Measurements from ENCODE around the gene PAX7. TPM values are rescaled to one million over a fixed set of nuclear protein-coding genes. Genes with fewer than 3 reads are reported as not detected.

PAX7 gene
- polyA plus RNA-seq, 1 donor from 2014 or later: not detected

- Histone ChIP-seq H3K79me2 (replicated peaks; ENCODE audit: insufficient read depth, low read length) (no peaks in the 10 kb centered on the region), H3K27me3 (ENCODE audit: insufficient read depth, low read depth, low read length) (peaks cover 55% of the 10 kb centered on the region), H4K20me1 (ENCODE audit: insufficient read depth) (no peaks in the 10 kb centered on the region), H2AFZ (ENCODE audit: low read depth, low read length) (no peak overlapping the region), H3K9ac (ENCODE audit: low read length) (no peak overlapping the region), H3K36me3 (ENCODE audit: insufficient read depth, low read length) (no peaks in the 10 kb centered on the region), H3K4me3 (ENCODE audit: low read length) (no peak overlapping the region), H3F3A (ENCODE audit: insufficient read depth, low read length, poor library complexity, severe bottlenecking) (no peaks in the 10 kb centered on the region), H3K9me3 (ENCODE audit: low read length) (no peaks in the 10 kb centered on the region), H3K9me2 (ENCODE audit: insufficient read depth, low read length) (no peaks in the 10 kb centered on the region), H3K4me2 (ENCODE audit: low read length) (no peak overlapping the region), H3K27ac (ENCODE audit: low read length) (no peak overlapping the region)
- TF ChIP-seq RAD21 (conservative IDR thresholded peaks at IDR 0.05) (no peak), MXI1 (conservative IDR thresholded peaks at IDR 0.05; ENCODE audit: poor library complexity, severe bottlenecking) (no peak), EP300 (conservative IDR thresholded peaks at IDR 0.05; ENCODE audit: poor library complexity, severe bottlenecking) (no peak), EZH2 (IDR thresholded peaks at IDR 0.05; ENCODE audit: borderline replicate concordance, insufficient read depth, low read length, poor library complexity, severe bottlenecking) (no peak), CTCF (IDR thresholded peaks at IDR 0.05; ENCODE audit: poor library complexity, severe bottlenecking) (no peak), POLR2AphosphoS5 (IDR thresholded peaks at IDR 0.05) (no peak), TAF1 (IDR thresholded peaks at IDR 0.05; ENCODE audit: low read depth) (no peak), SMC3 (conservative IDR thresholded peaks at IDR 0.05; ENCODE audit: poor library complexity) (no peak), REST (IDR thresholded peaks at IDR 0.05; ENCODE audit: borderline replicate concordance) (no peak)
Measured at GRCh38 chr1:18653916-18654315, 23.3 kb downstream of the PAX7 start.

- no peak overlapping the region for H3K9ac ChIP-seq (ENCODE audit: low read length)
- H4K20me1 ChIP-seq (ENCODE audit: insufficient read depth): no peaks in the 10 kb centered on the region
- TF ChIP-seq EZH2 (IDR thresholded peaks at IDR 0.05; ENCODE audit: borderline replicate concordance, insufficient read depth, low read length, poor library complexity, severe bottlenecking): no peak
- TF ChIP-seq SMC3 (conservative IDR thresholded peaks at IDR 0.05; ENCODE audit: poor library complexity): no peak
- no peak for TF ChIP-seq RAD21 (conservative IDR thresholded peaks at IDR 0.05)
- TF ChIP-seq POLR2AphosphoS5 (IDR thresholded peaks at IDR 0.05): no peak
- no peak for TF ChIP-seq MXI1 (conservative IDR thresholded peaks at IDR 0.05; ENCODE audit: poor library complexity, severe bottlenecking)
- TF ChIP-seq REST (IDR thresholded peaks at IDR 0.05; ENCODE audit: borderline replicate concordance): no peak
- TF ChIP-seq EP300 (conservative IDR thresholded peaks at IDR 0.05; ENCODE audit: poor library complexity, severe bottlenecking): no peak
- TF ChIP-seq CTCF (IDR thresholded peaks at IDR 0.05; ENCODE audit: poor library complexity, severe bottlenecking): no peak
- TF ChIP-seq TAF1 (IDR thresholded peaks at IDR 0.05; ENCODE audit: low read depth): no peak
- no peak overlapping the region for H2AFZ ChIP-seq (ENCODE audit: low read depth, low read length)
- no peak overlapping the region for H3K4me2 ChIP-seq (ENCODE audit: low read length)
- no peak overlapping the region for H3K4me3 ChIP-seq (ENCODE audit: low read length)
- peaks cover 48% of the 10 kb centered on the region for H3K27me3 ChIP-seq (ENCODE audit: insufficient read depth, low read depth, low read length)
- no peaks in the 10 kb centered on the region for H3K79me2 ChIP-seq (replicated peaks; ENCODE audit: insufficient read depth, low read length)
- H3F3A ChIP-seq (ENCODE audit: insufficient read depth, low read length, poor library complexity, severe bottlenecking): no peaks in the 10 kb centered on the region
- H3K36me3 ChIP-seq (ENCODE audit: insufficient read depth, low read length): no peaks in the 10 kb centered on the region
- H3K27ac ChIP-seq (ENCODE audit: low read length): no peak overlapping the region
- no peaks in the 10 kb centered on the region for H3K9me2 ChIP-seq (ENCODE audit: insufficient read depth, low read length)
- no peaks in the 10 kb centered on the region for H3K9me3 ChIP-seq (ENCODE audit: low read length)
Measured at GRCh38 chr1:18654599-18654998, 24.0 kb downstream of the PAX7 start.
